Rectal smooth muscle tissue (tissue), 1 donor: ENCODE data around the gene NPC2.

Experiments
- H3K27ac ChIP-seq: one replicate; pipeline ENCODE4 v1.7.0; 2013; ENCODE audit warnings: low read depth, low read length, inconsistent platforms
- H3K27me3 ChIP-seq: one replicate; pipeline ENCODE4 v1.7.0; 2013; ENCODE audit warnings: low read length; ENCODE audit not compliant: control insufficient read depth, insufficient read depth
- H3K36me3 ChIP-seq: one replicate; pipeline ENCODE4 v1.7.0; 2013; ENCODE audit warnings: low read length; ENCODE audit not compliant: control insufficient read depth, insufficient read depth
- H3K4me1 ChIP-seq: one replicate; pipeline ENCODE4 v1.7.0; 2013; ENCODE audit warnings: low read length; ENCODE audit not compliant: control insufficient read depth, insufficient read depth
- H3K4me3 ChIP-seq: one replicate; pipeline ENCODE4 v1.7.0; 2013; ENCODE audit warnings: low read length
- H3K9ac ChIP-seq: one replicate; pipeline ENCODE4 v1.7.0; 2013; ENCODE audit warnings: low read length

The NPC2 gene

GRCh38 chr14:74444866-74445265 is 48.2 kb downstream of the NPC2 start:
- no peak overlapping the region for H3K4me3 ChIP-seq
- no peaks in the 10 kb centered on the region for H3K4me1 ChIP-seq
- H3K36me3 ChIP-seq: no peaks in the 10 kb centered on the region
- H3K27me3 ChIP-seq: no peaks in the 10 kb centered on the region
- no peak overlapping the region for H3K9ac ChIP-seq
- H3K27ac ChIP-seq: no peak overlapping the region

GRCh38 chr14:74442757-74443156 is 50.3 kb downstream of the NPC2 start:
- Histone ChIP-seq H3K4me1 (no peaks in the 10 kb centered on the region), H3K36me3 (no peaks in the 10 kb centered on the region), H3K27ac (no peak overlapping the region), H3K9ac (no peak overlapping the region), H3K27me3 (no peaks in the 10 kb centered on the region), H3K4me3 (no peak overlapping the region)

GRCh38 chr14:74441113-74441512 is 52.0 kb downstream of the NPC2 start:
- no peak overlapping the region for H3K4me3 ChIP-seq
- no peaks in the 10 kb centered on the region for H3K27me3 ChIP-seq
- no peaks in the 10 kb centered on the region for H3K4me1 ChIP-seq
- H3K36me3 ChIP-seq: no peaks in the 10 kb centered on the region
- H3K27ac ChIP-seq: no peak overlapping the region
- no peak overlapping the region for H3K9ac ChIP-seq

- no peak overlapping the region for H3K27ac ChIP-seq
- H3K36me3 ChIP-seq: no peaks in the 10 kb centered on the region
- H3K9ac ChIP-seq: no peak overlapping the region
- H3K4me1 ChIP-seq: no peaks in the 10 kb centered on the region
- H3K27me3 ChIP-seq: no peaks in the 10 kb centered on the region
- no peak overlapping the region for H3K4me3 ChIP-seq
Measured at GRCh38 chr14:74438351-74438915, 54.7 kb downstream of the NPC2 start.

GRCh38 chr14:74437496-74438053 is 55.5 kb downstream of the NPC2 start:
- Histone ChIP-seq H3K36me3 (no peaks in the 10 kb centered on the region), H3K27me3 (no peaks in the 10 kb centered on the region), H3K4me3 (no peak overlapping the region), H3K4me1 (no peaks in the 10 kb centered on the region), H3K27ac (no peak overlapping the region), H3K9ac (no peak overlapping the region)

DNA sequence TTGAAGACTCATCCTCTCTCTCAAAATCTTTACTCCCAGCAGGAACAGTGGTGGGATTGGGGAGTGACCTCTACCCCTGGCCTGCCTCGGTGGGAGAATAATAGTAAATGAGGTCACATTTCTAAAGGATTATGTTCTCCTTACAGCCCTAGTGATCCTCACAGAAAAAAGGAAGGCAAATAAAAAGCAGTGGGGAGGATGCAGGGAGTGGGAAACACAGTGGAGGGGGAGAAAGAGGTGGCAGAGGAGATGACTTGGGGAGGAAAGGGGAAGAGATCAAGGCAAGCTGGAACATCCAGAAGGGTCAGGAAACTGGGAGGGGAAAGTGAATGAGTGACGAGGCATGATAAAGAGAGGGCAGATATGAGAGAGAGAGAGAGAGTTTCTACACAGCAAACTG is 58.8 kb downstream of the NPC2 start:
- H3K27me3 ChIP-seq: no peaks in the 10 kb centered on the region
- no peak overlapping the region for H3K4me3 ChIP-seq
- no peaks in the 10 kb centered on the region for H3K4me1 ChIP-seq
- no peak overlapping the region for H3K9ac ChIP-seq
- H3K36me3 ChIP-seq: no peaks in the 10 kb centered on the region
- H3K27ac ChIP-seq: no peak overlapping the region

- Histone ChIP-seq H3K9ac (no peak overlapping the region), H3K4me1 (no peaks in the 10 kb centered on the region), H3K27ac (no peak overlapping the region), H3K36me3 (no peaks in the 10 kb centered on the region), H3K27me3 (peaks cover 3% of the 10 kb centered on the region), H3K4me3 (no peak overlapping the region)
Measured at GRCh38 chr14:74429991-74430390, 63.1 kb downstream of the NPC2 start.
